Measurements from ENCODE around the gene LMNA. TPM values are rescaled to one million over a fixed set of nuclear protein-coding genes. Genes with fewer than 3 reads are reported as not detected.

Gene LMNA
- total RNA-seq, result 100 to 1,000 TPM in 3 of 6 experiments, 10 to 100 TPM in 3; 79.4 to 129 (median 98.8) TPM
- long read RNA-seq, partial matches to known transcripts, result 20 of 25 reads
- long read RNA-seq, other reads (novel, unspliced or antisense), result 2 of 25 reads

GRCh38 chr1:156114101-156114918 lies at the start of gene LMNA:
Gene LMNA, plus strand, starts transcription at chr1:156114711. Its CDS starts 208 bp downstream, at chr1:156114919.
- 6% methylated on average over 12 of the region's 37 CpGs for WGBS (ENCODE audit: insufficient coverage, low coverage, low lambda C conversion rate, missing lambda C conversion rate)
- Histone ChIP-seq H3K27me3 (no peaks in the 10 kb centered on the region), H3K9me3 (no peaks in the 10 kb centered on the region), H3K4me3 (peak within 1 kb of the TSS; percentile 95 to 99 (median 97)), H3K36me3 (no peaks in the 10 kb centered on the region), H3K27ac (peak within 1 kb of the TSS; percentile 89 to 92 (median 91)), H3K4me1 (peaks cover 0 to 32% (median 13%) of the 10 kb centered on the region in 4 donors)
- intact Hi-C loops (cut with DNase I), result no loop called here
- DNase-seq (peak; percentile 92 to 95 (median 94)), ATAC-seq (peak; percentile 74 to 85 (median 82))
- TF ChIP-seq CTCF (IDR thresholded peaks at IDR 0.05), result no peak
- TF ChIP-seq POLR2A (IDR thresholded peaks at IDR 0.05), result peak; percentile 96

GRCh38 chr1:156065212-156065611 lies 49.3 kb upstream of the LMNA start:
- Histone ChIP-seq H3K27ac (no peak overlapping the region), H3K4me3 (no peak overlapping the region), H3K36me3 (no peaks in the 10 kb centered on the region), H3K4me1 (peaks cover 0 to 7% (median 6%) of the 10 kb centered on the region in 4 donors), H3K9me3 (no peaks in the 10 kb centered on the region), H3K27me3 (no peaks in the 10 kb centered on the region)
- DNase-seq (no peak), ATAC-seq (no peak)
- intact Hi-C loops (cut with DNase I), result loop anchor here in 1 of 2 donors (10.0 kb wide), 1 partner anchor 60 kb away; no protein-coding TSS in a partner anchor
- 94% methylated on average over 2 of the region's 3 CpGs for WGBS (ENCODE audit: insufficient coverage, low coverage, low lambda C conversion rate, missing lambda C conversion rate)
- no peak for TF ChIP-seq CTCF (IDR thresholded peaks at IDR 0.05)

GRCh38 chr1:156065871-156066270 lies 48.6 kb upstream of the LMNA start:
- intact Hi-C loops (cut with DNase I), result loop anchor here in 1 of 2 donors (10.0 kb wide), 1 partner anchor 61 kb away; no protein-coding TSS in a partner anchor

GRCh38 chr1:156067262-156067661 lies 47.2 kb upstream of the LMNA start:
- TF ChIP-seq POLR2A (IDR thresholded peaks at IDR 0.05) (no peak), CTCF (IDR thresholded peaks at IDR 0.05) (no peak)
- intact Hi-C loops (cut with DNase I), result loop anchor here in 1 of 2 donors (10.0 kb wide), 1 partner anchor 62 kb away; no protein-coding TSS in a partner anchor
- Histone ChIP-seq H3K27me3 (no peaks in the 10 kb centered on the region), H3K4me3 (no peak overlapping the region), H3K36me3 (no peaks in the 10 kb centered on the region), H3K4me1 (peaks cover 0 to 15% (median 8%) of the 10 kb centered on the region in 4 donors), H3K27ac (no peak overlapping the region), H3K9me3 (no peaks in the 10 kb centered on the region)
- DNase-seq (no peak), ATAC-seq (no peak)
- 94% methylated on average over 2 of the region's 2 CpGs for WGBS (ENCODE audit: insufficient coverage, low coverage, low lambda C conversion rate, missing lambda C conversion rate)

More at GRCh38 chr1:156065871-156066270, 48.6 kb upstream of the LMNA start:
- Histone ChIP-seq H3K27ac (no peak overlapping the region), H3K4me3 (no peak overlapping the region), H3K4me1 (peaks cover 0 to 14% (median 8%) of the 10 kb centered on the region in 4 donors), H3K9me3 (no peaks in the 10 kb centered on the region), H3K27me3 (no peaks in the 10 kb centered on the region), H3K36me3 (no peaks in the 10 kb centered on the region)
- DNase-seq, result no peak
- WGBS (ENCODE audit: insufficient coverage, low coverage, low lambda C conversion rate, missing lambda C conversion rate), result 75% methylated on average over 3 of the region's 16 CpGs
- TF ChIP-seq POLR2A (IDR thresholded peaks at IDR 0.05) (no peak), CTCF (IDR thresholded peaks at IDR 0.05) (no peak)
- no peak for ATAC-seq

All from right lobe of liver (tissue), 6 donors.